CD8-positive, alpha-beta memory T cell (primary cell): ENCODE measurements around the gene EEPD1. TPM values are rescaled to one million over a fixed set of nuclear protein-coding genes. Genes with fewer than 3 reads are reported as not detected.

Source experiments
- CTCF ChIA-PET: fragments of 350-600 bp; sonication (Branson Sonifier 250); formaldehyde crosslinking; loops from one replicate; lab custom pipeline; 2021; ENCODE audit warnings: antibody characterized with exemption; lab: Charles Lee
- POLR2A ChIA-PET: fragments of 350-600 bp; sonication (Branson Sonifier 250); formaldehyde crosslinking; loops from one replicate; lab custom pipeline; 2021; ENCODE audit warnings: antibody characterized with exemption; lab: Charles Lee
- DNase-seq, 5 donors: peaks; one replicate each; pipeline versions ENCODE4 v3.0.0 to v3.0.0-alpha.2; 2020 to 2022; ENCODE audit warnings: mixed read lengths in 1 of 5
- H3K27ac ChIP-seq: one replicate; pipeline ENCODE4 v1.7.0; 2013; ENCODE audit warnings: low read depth, mild to moderate bottlenecking, low read length, moderate library complexity
- H3K27me3 ChIP-seq: 2 replicates; pipeline ENCODE4 v1.7.0; 2013; ENCODE audit warnings: low read length, mild to moderate bottlenecking; ENCODE audit not compliant: insufficient read depth, poor library complexity, severe bottlenecking
- H3K36me3 ChIP-seq: 2 replicates; pipeline ENCODE4 v1.7.0; 2013; ENCODE audit warnings: mild to moderate bottlenecking, low read length, moderate library complexity; ENCODE audit not compliant: insufficient read depth
- H3K4me1 ChIP-seq: 2 replicates; pipeline ENCODE4 v1.7.0; 2013; ENCODE audit warnings: mild to moderate bottlenecking, low read length, moderate library complexity; ENCODE audit not compliant: insufficient read depth
- H3K4me3 ChIP-seq: 2 replicates; pipeline ENCODE4 v1.7.0; 2013; ENCODE audit warnings: mild to moderate bottlenecking, low read length
- H3K9me3 ChIP-seq: 2 replicates; pipeline ENCODE4 v1.7.0; 2013; ENCODE audit warnings: mild to moderate bottlenecking, low read length
- H3K27ac Mint-ChIP-seq, 8 donors: one replicate each; pipeline ENCODE4 v1.8.0; 2020 to 2021; ENCODE audit warnings: mixed read lengths in 8 of 8, mild to moderate bottlenecking in 6 of 8, inconsistent platforms in 3 of 8, moderate library complexity in 3 of 8
- H3K27me3 Mint-ChIP-seq, 2 donors: one replicate each; pipeline ENCODE4 v1.8.0; 2020 to 2021; ENCODE audit warnings: mixed read lengths in 2 of 2, mild to moderate bottlenecking in 1 of 2, moderate library complexity in 1 of 2
- H3K36me3 Mint-ChIP-seq, 3 donors: one replicate each; pipeline ENCODE4 v1.8.0; 2020 to 2021; ENCODE audit warnings: mixed read lengths in 3 of 3, inconsistent platforms in 1 of 3, mild to moderate bottlenecking in 1 of 3
- H3K4me1 Mint-ChIP-seq, 3 donors: one replicate each; pipeline ENCODE4 v1.8.0; 2020 to 2021; ENCODE audit warnings: mixed read lengths in 3 of 3, inconsistent platforms in 1 of 3, mild to moderate bottlenecking in 1 of 3
- H3K4me3 Mint-ChIP-seq, 7 donors: one replicate each; pipeline ENCODE4 v1.8.0; 2020 to 2021; ENCODE audit warnings: mixed read lengths in 7 of 7, mild to moderate bottlenecking in 6 of 7, moderate library complexity in 4 of 7, inconsistent platforms in 2 of 7
- H3K9me3 Mint-ChIP-seq, 5 donors: one replicate each; pipeline ENCODE4 v1.8.0; 2020 to 2022; ENCODE audit warnings: mixed read lengths in 5 of 5, mild to moderate bottlenecking in 3 of 5, moderate library complexity in 2 of 5, inconsistent platforms in 1 of 5
- polyA plus RNA-seq: library from polyadenylated mRNA; unstranded; fragments of 300-500 nt; fragmentation: Illumina TruSeq; gene quantifications from one replicate; pipeline ENCODE4 v1.2.3, GENCODE V29; 2021
- total RNA-seq, 2 experiments: library from RNA; stranded (reverse); gene quantifications; one replicate each; pipeline ENCODE4 v1.2.3, GENCODE V29; 2021

The EEPD1 gene
- total and polyA plus RNA-seq, 3 experiments from 2014 or later, result 0.66 to 15.0 (median 0.84) TPM

DNA sequence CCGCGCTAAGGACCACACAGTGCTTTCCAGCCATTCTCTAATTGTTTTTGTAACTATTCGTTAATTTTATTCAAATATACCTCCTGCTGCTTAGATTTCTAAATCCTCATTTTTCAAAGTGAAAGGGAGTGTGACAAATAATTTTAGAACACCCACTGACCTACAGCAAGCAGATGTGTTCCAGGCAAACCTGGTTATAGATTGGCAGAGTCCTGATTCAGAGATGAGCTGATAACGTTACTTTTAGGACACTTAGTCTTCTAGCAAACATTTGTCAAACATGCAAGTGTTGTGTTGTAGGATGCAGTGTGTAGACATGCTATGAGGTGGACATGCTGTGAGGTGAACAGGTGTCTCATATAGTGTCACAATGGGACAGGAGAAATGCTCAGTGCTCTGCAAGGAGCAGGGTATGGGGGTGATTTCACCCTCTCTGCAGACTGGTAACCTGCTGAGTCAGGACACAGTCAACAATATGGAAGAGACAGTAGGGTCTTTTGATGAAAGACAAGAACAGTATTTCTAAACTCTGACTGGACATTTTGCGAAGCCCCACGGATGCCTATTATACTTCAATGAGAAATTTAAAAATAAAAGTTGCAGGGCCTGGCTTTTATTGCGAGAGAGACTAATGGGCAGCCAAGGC lies 144.4 kb downstream of the EEPD1 start:
- no peaks in the 10 kb centered on the region for H3K9me3 ChIP-seq
- Mint-ChIP-seq H3K4me3 (no peak overlapping the region), H3K36me3 (peaks cover 0 to 23% (median 6%) of the 10 kb centered on the region in 3 donors), H3K27ac (peak overlapping the region in 1 of 8 donors; percentile 4), H3K9me3 (no peaks in the 10 kb centered on the region), H3K27me3 (no peaks in the 10 kb centered on the region), H3K4me1 (peaks cover 0 to 4% (median 0%) of the 10 kb centered on the region in 3 donors)
- H3K27me3 ChIP-seq, result no peaks in the 10 kb centered on the region
- no peak overlapping the region for H3K27ac ChIP-seq
- H3K36me3 ChIP-seq, result no peaks in the 10 kb centered on the region
- H3K4me3 ChIP-seq, result no peak overlapping the region
- ChIA-PET POLR2A (no interaction called here), CTCF (no interaction called here)
- H3K4me1 ChIP-seq, result no peaks in the 10 kb centered on the region
- DNase-seq, result no peak

DNA sequence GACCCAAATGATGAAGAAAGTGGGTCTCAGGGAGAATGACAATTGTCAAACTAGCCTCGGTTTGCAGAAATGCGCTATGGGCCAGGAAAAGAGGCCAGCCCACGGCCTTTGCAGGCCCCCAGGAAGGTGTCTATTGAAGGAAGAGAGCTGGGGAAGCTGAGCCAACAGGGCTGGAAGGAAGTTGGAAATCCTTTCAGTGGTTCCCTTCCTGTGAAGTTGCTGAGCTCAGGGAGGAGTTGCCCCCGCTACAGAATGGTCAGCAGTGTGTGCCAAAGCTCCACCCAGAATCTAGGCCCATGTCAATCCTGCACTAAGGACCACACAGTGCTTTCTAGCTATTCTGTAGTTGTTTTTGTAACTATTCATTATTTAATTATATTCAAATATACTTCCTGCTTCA lies 145.1 kb downstream of the EEPD1 start:
- POLR2A ChIA-PET, result no interaction called here
- H3K4me3 Mint-ChIP-seq, result no peak overlapping the region
- H3K36me3 Mint-ChIP-seq, result peaks cover 0 to 23% (median 6%) of the 10 kb centered on the region in 3 donors
- Histone ChIP-seq H3K9me3 (no peaks in the 10 kb centered on the region), H3K4me3 (no peak overlapping the region), H3K27ac (no peak overlapping the region), H3K4me1 (no peaks in the 10 kb centered on the region), H3K36me3 (no peaks in the 10 kb centered on the region), H3K27me3 (no peaks in the 10 kb centered on the region)
- H3K27me3 Mint-ChIP-seq, result no peaks in the 10 kb centered on the region
- H3K9me3 Mint-ChIP-seq, result no peaks in the 10 kb centered on the region
- no peak for DNase-seq
- peaks cover 0 to 4% (median 0%) of the 10 kb centered on the region in 3 donors for H3K4me1 Mint-ChIP-seq
- no peak overlapping the region for H3K27ac Mint-ChIP-seq
- CTCF ChIA-PET, result interaction anchor here (0.8 kb wide), 1 partner anchor 21 kb away, joined by 3 read pairs; no protein-coding TSS in a partner anchor

DNA sequence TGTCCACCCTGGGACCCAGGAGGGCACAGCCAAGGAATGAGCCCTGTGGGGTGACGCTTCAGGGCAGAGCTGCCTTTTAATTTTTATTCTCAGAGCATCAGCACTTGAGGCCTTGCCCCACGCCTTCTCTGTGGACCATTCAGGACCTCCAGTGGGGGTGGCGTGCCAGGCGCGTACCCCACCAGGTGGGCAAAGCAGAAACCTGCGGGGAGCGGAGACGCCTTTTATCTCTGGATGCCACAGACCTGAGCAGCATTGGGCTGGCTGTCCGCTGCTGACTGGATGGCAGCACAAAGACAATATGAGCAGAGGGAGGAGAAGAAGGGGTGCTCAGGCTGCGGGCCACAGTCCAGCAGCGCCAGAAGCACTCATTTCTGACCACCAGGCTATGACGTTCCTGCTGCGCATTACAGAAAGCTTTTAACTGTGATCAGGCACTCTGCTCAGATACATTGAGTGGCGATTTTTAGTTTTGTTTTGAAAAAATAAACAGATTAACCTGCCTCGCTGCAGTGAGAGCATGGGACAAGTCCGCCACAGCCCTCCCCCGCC lies 146.2 kb downstream of the EEPD1 start:
- Mint-ChIP-seq H3K27me3 (no peaks in the 10 kb centered on the region), H3K27ac (no peak overlapping the region), H3K9me3 (no peaks in the 10 kb centered on the region), H3K4me1 (peaks cover 0 to 4% (median 0%) of the 10 kb centered on the region in 3 donors), H3K36me3 (peaks cover 0 to 23% (median 6%) of the 10 kb centered on the region in 3 donors), H3K4me3 (no peak overlapping the region)
- no peak overlapping the region for H3K4me3 ChIP-seq
- H3K27me3 ChIP-seq, result no peaks in the 10 kb centered on the region
- no peaks in the 10 kb centered on the region for H3K4me1 ChIP-seq
- ChIA-PET CTCF (interaction anchor here (0.6 kb wide), 1 partner anchor 136 kb away, joined by 3 read pairs; no protein-coding TSS in a partner anchor), POLR2A (no interaction called here)
- no peak overlapping the region for H3K27ac ChIP-seq
- no peak for DNase-seq
- no peaks in the 10 kb centered on the region for H3K9me3 ChIP-seq
- H3K36me3 ChIP-seq, result no peaks in the 10 kb centered on the region

DNA sequence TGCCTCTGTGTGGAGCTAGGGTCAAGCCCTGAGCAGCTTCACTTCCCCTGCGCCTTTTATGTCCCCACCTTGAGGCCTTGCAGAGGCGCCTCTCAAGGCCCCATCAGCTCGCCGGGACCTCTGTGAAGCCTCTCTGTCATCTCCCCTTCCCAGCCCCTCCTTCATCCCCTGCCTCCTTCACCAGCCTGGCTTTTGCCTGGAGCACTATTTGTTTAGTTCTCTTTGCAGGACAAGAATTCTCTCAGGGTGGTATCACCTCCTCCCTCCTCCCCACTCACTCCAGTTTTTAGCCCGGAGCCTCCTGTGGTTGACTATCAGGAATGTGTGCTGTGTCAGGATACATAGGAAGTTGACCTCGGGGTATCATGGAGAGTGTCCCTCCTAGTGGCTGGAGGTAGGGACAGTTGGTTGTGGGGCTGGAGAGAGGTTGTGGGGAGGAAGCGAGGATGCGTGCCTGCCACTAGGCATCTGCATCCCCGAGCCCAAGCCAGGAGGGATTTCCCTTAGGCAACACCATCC lies 146.8 kb downstream of the EEPD1 start:
- H3K27ac ChIP-seq, result no peak overlapping the region
- no peaks in the 10 kb centered on the region for H3K36me3 ChIP-seq
- POLR2A ChIA-PET, result no interaction called here
- Mint-ChIP-seq H3K4me1 (peaks cover 0 to 4% (median 0%) of the 10 kb centered on the region in 3 donors), H3K9me3 (no peaks in the 10 kb centered on the region), H3K36me3 (peaks cover 0 to 23% (median 6%) of the 10 kb centered on the region in 3 donors), H3K4me3 (no peak overlapping the region), H3K27ac (no peak overlapping the region), H3K27me3 (no peaks in the 10 kb centered on the region)
- no peaks in the 10 kb centered on the region for H3K9me3 ChIP-seq
- no peaks in the 10 kb centered on the region for H3K4me1 ChIP-seq
- no peaks in the 10 kb centered on the region for H3K27me3 ChIP-seq
- no peak for DNase-seq
- CTCF ChIA-PET, result interaction anchor here (0.9 to 1.7 kb wide), 3 partner anchors 18 to 315 kb away, joined by 3 to 8 read pairs (median 4); no protein-coding TSS in a partner anchor
- H3K4me3 ChIP-seq, result no peak overlapping the region

DNA sequence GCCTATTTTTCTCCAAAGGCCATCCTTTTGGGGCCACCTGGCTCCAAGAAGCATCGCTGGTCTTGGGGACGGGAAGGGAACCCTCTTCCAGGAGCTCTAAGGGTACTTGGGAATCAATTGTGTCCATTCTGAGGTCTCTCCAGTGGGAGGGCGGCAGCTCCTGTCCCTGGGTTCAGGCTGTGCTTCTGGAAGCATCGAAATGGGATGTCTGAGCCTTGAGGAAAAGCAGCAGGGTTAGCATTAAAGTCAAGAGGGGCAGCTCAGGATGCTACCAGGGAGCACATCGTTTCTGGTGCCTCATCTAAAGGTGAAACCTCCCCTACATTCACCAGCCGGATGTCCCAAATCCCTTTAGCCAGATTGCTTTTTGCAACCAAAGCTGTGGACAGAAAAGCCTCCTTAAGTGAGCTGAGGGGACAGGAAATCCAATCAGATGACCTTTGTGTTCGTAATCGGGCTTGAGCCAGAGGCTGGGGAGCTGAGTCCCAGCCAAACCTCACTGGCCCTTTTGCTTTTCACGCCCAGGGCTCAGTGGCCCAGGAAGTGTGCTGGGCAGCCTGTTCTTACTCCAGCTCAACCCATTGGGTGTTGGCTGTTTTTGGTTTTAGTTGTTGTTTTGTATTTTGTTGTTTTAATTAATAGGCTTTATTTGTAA lies 147.8 kb downstream of the EEPD1 start:
- Histone ChIP-seq H3K4me1 (no peaks in the 10 kb centered on the region), H3K4me3 (no peak overlapping the region), H3K27me3 (no peaks in the 10 kb centered on the region), H3K27ac (no peak overlapping the region), H3K36me3 (no peaks in the 10 kb centered on the region), H3K9me3 (no peaks in the 10 kb centered on the region)
- DNase-seq, result no peak
- H3K4me1 Mint-ChIP-seq, result peaks cover 0 to 4% (median 0%) of the 10 kb centered on the region in 3 donors
- H3K36me3 Mint-ChIP-seq, result peaks cover 0 to 23% (median 6%) of the 10 kb centered on the region in 3 donors
- no peaks in the 10 kb centered on the region for H3K9me3 Mint-ChIP-seq
- H3K27me3 Mint-ChIP-seq, result no peaks in the 10 kb centered on the region
- CTCF ChIA-PET, result interaction anchor here (0.9 to 1.7 kb wide), 4 partner anchors 9 to 315 kb away, joined by 3 to 8 read pairs (median 4); no protein-coding TSS in a partner anchor
- H3K4me3 Mint-ChIP-seq, result no peak overlapping the region
- H3K27ac Mint-ChIP-seq, result no peak overlapping the region
- POLR2A ChIA-PET, result no interaction called here

DNA sequence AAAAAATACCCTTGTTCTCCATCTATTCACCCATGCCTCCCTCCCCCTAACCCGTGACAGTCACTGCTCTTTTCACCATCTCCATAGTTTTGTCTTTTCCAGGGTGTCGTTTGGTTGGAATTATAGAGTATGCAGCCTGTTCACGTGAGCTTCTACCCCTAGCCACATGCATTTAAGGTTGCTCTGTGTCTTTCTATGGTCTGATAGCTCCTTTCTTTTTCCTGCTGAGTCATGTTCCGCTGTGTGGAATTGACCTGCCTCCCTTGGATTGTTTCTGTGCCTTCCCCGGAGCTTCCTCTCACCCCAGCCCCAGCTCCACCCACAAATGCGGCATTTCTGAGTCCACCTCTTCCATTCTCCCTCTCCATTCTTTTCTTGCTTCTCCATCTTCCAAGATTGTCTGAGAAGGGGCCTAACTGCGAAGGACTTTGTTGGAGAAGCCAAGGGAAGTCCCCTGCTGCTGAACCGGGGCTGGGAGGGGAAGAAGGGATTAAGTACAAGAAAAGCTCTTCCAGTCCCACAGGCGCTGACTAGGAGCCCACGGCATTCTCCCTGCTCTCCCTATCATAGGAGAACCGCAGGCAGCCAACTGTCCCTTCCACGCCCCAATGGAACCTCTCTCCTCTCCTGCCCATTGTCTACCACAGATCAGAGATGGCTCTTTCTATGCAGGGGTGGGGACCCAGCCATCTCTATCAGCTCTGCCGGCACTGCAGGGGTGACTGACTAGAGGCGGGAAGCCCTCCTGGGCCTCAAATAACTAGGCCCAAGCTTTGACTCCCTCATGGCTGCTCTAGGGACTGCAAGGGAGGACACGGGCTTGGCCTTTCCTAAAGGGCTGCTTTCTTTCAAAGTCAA lies 149.1 kb downstream of the EEPD1 start:
- H3K4me3 ChIP-seq, result no peak overlapping the region
- H3K27ac Mint-ChIP-seq, result peak overlapping the region in 1 of 8 donors; percentile 40
- H3K27me3 Mint-ChIP-seq, result no peaks in the 10 kb centered on the region
- H3K9me3 Mint-ChIP-seq, result no peaks in the 10 kb centered on the region
- no peak overlapping the region for H3K4me3 Mint-ChIP-seq
- no peaks in the 10 kb centered on the region for H3K27me3 ChIP-seq
- no peaks in the 10 kb centered on the region for H3K4me1 Mint-ChIP-seq
- H3K27ac ChIP-seq, result no peak overlapping the region
- H3K4me1 ChIP-seq, result no peaks in the 10 kb centered on the region
- ChIA-PET CTCF (interaction anchor here (1.5 to 1.7 kb wide), 2 partner anchors 10 to 17 kb away, joined by 5 read pairs; no protein-coding TSS in a partner anchor), POLR2A (no interaction called here)
- peaks cover 0 to 22% (median 6%) of the 10 kb centered on the region in 3 donors for H3K36me3 Mint-ChIP-seq
- DNase-seq, result no peak
- no peaks in the 10 kb centered on the region for H3K9me3 ChIP-seq
- H3K36me3 ChIP-seq, result no peaks in the 10 kb centered on the region

DNA sequence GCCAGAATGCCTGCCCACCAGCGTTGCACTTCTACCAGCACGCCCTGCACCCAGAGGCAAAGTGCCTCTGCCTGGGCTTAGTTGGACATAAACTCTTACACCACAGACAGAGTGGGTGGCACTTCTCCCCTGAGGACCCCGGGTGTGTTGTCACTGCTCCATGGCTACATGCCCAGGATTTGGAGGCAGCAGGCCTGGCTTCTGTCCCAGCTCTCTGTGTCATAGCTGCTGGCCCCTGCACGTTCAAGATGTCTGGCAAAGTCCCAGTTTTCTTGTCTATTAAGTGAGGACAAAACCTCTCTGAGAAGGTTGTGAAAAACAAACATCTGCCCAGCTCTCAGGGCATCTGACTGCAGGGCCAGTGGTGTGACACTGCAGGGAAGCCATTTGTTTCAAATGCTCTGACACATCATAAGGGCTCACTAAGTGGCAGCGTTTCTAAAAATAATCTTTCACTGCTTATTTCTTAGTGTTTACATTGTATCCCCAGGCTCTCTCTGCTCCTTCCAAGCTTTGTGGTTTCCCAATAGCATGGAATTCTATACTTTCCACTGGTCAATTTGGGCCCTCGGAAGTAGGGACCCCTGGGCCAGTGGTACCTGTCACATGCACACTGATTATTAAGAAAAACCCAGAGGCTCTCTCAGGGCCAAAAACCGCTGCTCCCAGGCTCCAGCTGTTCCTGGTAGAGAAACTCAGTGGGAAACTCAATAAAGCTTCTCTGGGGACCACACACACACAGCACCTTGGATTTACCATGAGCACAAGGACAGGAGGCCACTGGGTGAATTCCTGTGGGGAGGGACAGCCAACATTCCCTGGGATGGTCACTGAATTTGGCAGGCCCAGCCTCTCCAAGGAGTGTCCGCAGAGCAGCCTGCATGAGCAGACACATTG lies 150.4 kb downstream of the EEPD1 start:
- H3K4me3 ChIP-seq, result no peak overlapping the region
- Mint-ChIP-seq H3K9me3 (no peaks in the 10 kb centered on the region), H3K36me3 (peaks cover 0 to 15% (median 0%) of the 10 kb centered on the region in 3 donors), H3K27ac (no peak overlapping the region), H3K4me1 (no peaks in the 10 kb centered on the region), H3K4me3 (no peak overlapping the region), H3K27me3 (no peaks in the 10 kb centered on the region)
- H3K27me3 ChIP-seq, result no peaks in the 10 kb centered on the region
- no peak for DNase-seq
- POLR2A ChIA-PET, result no interaction called here
- CTCF ChIA-PET, result interaction anchor here (1.3 to 1.7 kb wide), 2 partner anchors 11 to 16 kb away, joined by 3 to 5 read pairs; no protein-coding TSS in a partner anchor
- no peaks in the 10 kb centered on the region for H3K36me3 ChIP-seq
- no peaks in the 10 kb centered on the region for H3K4me1 ChIP-seq
- no peaks in the 10 kb centered on the region for H3K9me3 ChIP-seq
- H3K27ac ChIP-seq, result no peak overlapping the region
